SK-N-SH treated with all-trans-retinoic acid at 6 μM for 48 hours (cell line): ENCODE data around the gene C12orf75.

Source experiments
- ATAC-seq: fragments of 200-7000 bp; cut with Tn5 transposase; 3 replicates; pipeline ENCODE4 v1.9.1; 2020; ENCODE audit warnings: mild to moderate bottlenecking, moderate library complexity
- ARNTL ChIP-seq: fragments of 450-650 bp; formaldehyde crosslinking; IDR thresholded peaks from 2 replicates; pipeline ENCODE4 v1.5.0; 2020; ENCODE audit warnings: low read depth, mild to moderate bottlenecking, moderate library complexity, borderline replicate concordance
- BACH2 ChIP-seq: fragments of 250-450 bp; sonication (Bioruptor Pico); IDR thresholded peaks from 2 replicates; pipeline ENCODE4 v1.9.0; 2021; ENCODE audit warnings: mild to moderate bottlenecking, borderline replicate concordance
- CSDC2 ChIP-seq: fragments of 250-450 bp; sonication (Bioruptor Pico); IDR thresholded peaks from 2 replicates; pipeline ENCODE4 v1.5.0; 2020; ENCODE audit warnings: mild to moderate bottlenecking, moderate library complexity
- ESRRG ChIP-seq: fragments of 250-450 bp; sonication (Bioruptor Pico); IDR thresholded peaks from 2 replicates; pipeline ENCODE4 v1.6.1; 2021; ENCODE audit warnings: mild to moderate bottlenecking
- GLIS3 ChIP-seq: fragments of 250-450 bp; sonication (Bioruptor Pico); IDR thresholded peaks from 2 replicates; pipeline ENCODE4 v1.5.0; 2020; ENCODE audit warnings: mild to moderate bottlenecking, moderate library complexity
- ISL1 ChIP-seq: fragments of 250-450 bp; sonication (Bioruptor Pico); IDR thresholded peaks from 2 replicates; pipeline ENCODE4 v2.1.2; 2022; ENCODE audit warnings: mild to moderate bottlenecking, moderate library complexity
- OSR1 ChIP-seq: fragments of 250-450 bp; sonication (Bioruptor Pico); IDR thresholded peaks from 2 replicates; pipeline ENCODE4 v1.8.0; 2022; ENCODE audit warnings: moderate library complexity, mild to moderate bottlenecking, inconsistent platforms
- PATZ1 ChIP-seq: fragments of 250-450 bp; sonication (Bioruptor Pico); IDR thresholded peaks from 2 replicates; pipeline ENCODE4 v1.8.0; 2020; ENCODE audit warnings: mild to moderate bottlenecking, moderate library complexity, borderline replicate concordance
- POU6F1 ChIP-seq: fragments of 250-450 bp; sonication (Bioruptor Pico); IDR thresholded peaks from 2 replicates; pipeline ENCODE4 v1.8.0; 2021; ENCODE audit warnings: low read depth, mild to moderate bottlenecking, moderate library complexity, borderline replicate concordance
- RARB ChIP-seq: fragments of 250-450 bp; sonication (Bioruptor Pico); IDR thresholded peaks from 2 replicates; pipeline ENCODE4 v1.8.0; 2021; ENCODE audit warnings: mild to moderate bottlenecking, moderate library complexity
- SNAI2 ChIP-seq: fragments of 250-450 bp; sonication (Bioruptor Pico); IDR thresholded peaks from 2 replicates; pipeline ENCODE4 v1.5.0; 2020; ENCODE audit warnings: mild to moderate bottlenecking, moderate library complexity
- TOX ChIP-seq: fragments of 250-450 bp; sonication (Bioruptor Pico); IDR thresholded peaks from 2 replicates; pipeline ENCODE4 v1.8.0; 2021; ENCODE audit warnings: mild to moderate bottlenecking, moderate library complexity, borderline replicate concordance
- TSHZ2 ChIP-seq: fragments of 250-450 bp; sonication (Bioruptor Pico); IDR thresholded peaks from 2 replicates; pipeline ENCODE4 v1.5.0; 2020; ENCODE audit warnings: mild to moderate bottlenecking, moderate library complexity
- ZC3H10 ChIP-seq: fragments of 250-450 bp; sonication (Bioruptor Pico); IDR thresholded peaks from 2 replicates; pipeline ENCODE4 v1.5.1; 2021; ENCODE audit warnings: mild to moderate bottlenecking, moderate library complexity
- ZFP3 ChIP-seq: fragments of 250-450 bp; sonication (Bioruptor Pico); IDR thresholded peaks from 2 replicates; pipeline ENCODE4 v1.5.0; 2020; ENCODE audit warnings: mild to moderate bottlenecking, moderate library complexity
- ZFP30 ChIP-seq: fragments of 450-650 bp; formaldehyde crosslinking; IDR thresholded peaks from 2 replicates; pipeline ENCODE4 v1.5.0; 2022; ENCODE audit warnings: mild to moderate bottlenecking, moderate library complexity
- ZNF565 ChIP-seq: fragments of 450-650 bp; formaldehyde crosslinking; conservative IDR thresholded peaks from 2 replicates; pipeline ENCODE4 v1.5.0; 2020; ENCODE audit warnings: low read depth, mild to moderate bottlenecking, moderate library complexity
- ZNF70 ChIP-seq: fragments of 450-650 bp; formaldehyde crosslinking; IDR thresholded peaks from 2 replicates; pipeline ENCODE4 v1.5.0; 2020; ENCODE audit warnings: mild to moderate bottlenecking, moderate library complexity
- ZNF8 ChIP-seq: fragments of 450-650 bp; formaldehyde crosslinking; IDR thresholded peaks from 2 replicates; pipeline ENCODE4 v1.5.0; 2020; ENCODE audit warnings: mild to moderate bottlenecking, moderate library complexity
- TF ChIP-seq, protein P1 (sequence below): fragments of 250-450 bp; sonication (Bioruptor Pico); IDR thresholded peaks from 2 replicates; pipeline ENCODE4 v1.5.1; 2021; ENCODE audit warnings: mild to moderate bottlenecking, moderate library complexity

C12orf75 gene

DNA sequence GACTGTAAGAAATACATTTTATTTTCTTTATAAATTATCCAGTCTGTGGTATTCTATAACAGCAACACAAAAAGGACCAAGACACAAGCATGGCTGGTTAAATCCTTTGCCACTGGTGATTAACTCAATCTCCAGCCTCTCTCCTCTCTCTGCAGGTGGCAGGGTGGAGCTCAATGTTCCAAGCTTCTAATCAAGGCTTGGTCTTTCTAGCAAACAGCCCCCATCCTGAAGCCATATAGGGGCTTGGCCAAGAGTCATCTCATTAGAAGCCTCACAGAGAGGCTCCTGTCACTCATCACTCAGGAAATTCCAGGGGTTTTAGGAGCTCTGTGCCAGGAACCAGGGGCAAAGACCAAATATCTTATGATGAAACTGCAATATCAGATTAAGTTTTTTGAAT lies 12.0 kb downstream of the C12orf75 start:
- ATAC-seq, result peak; percentile 44
- TF ChIP-seq BACH2 (CRISPR knock-in tag) (no peak), ZFP3 (CRISPR knock-in tag) (no peak), POU6F1 (no peak), CSDC2 (CRISPR knock-in tag) (no peak), SNAI2 (CRISPR knock-in tag) (no peak), ESRRG (CRISPR knock-in tag) (no peak), ISL1 (CRISPR knock-in tag) (no peak), ZNF565 (CRISPR knock-in tag) (no peak), ZFP30 (CRISPR knock-in tag) (no peak), ARNTL (CRISPR knock-in tag) (no peak)
- TF ChIP-seq, protein P1, sequence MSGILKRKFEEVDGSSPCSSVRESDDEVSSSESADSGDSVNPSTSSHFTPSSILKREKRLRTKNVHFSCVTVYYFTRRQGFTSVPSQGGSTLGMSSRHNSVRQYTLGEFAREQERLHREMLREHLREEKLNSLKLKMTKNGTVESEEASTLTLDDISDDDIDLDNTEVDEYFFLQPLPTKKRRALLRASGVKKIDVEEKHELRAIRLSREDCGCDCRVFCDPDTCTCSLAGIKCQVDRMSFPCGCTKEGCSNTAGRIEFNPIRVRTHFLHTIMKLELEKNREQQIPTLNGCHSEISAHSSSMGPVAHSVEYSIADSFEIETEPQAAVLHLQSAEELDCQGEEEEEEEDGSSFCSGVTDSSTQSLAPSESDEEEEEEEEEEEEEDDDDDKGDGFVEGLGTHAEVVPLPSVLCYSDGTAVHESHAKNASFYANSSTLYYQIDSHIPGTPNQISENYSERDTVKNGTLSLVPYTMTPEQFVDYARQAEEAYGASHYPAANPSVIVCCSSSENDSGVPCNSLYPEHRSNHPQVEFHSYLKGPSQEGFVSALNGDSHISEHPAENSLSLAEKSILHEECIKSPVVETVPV, result no peak

DNA sequence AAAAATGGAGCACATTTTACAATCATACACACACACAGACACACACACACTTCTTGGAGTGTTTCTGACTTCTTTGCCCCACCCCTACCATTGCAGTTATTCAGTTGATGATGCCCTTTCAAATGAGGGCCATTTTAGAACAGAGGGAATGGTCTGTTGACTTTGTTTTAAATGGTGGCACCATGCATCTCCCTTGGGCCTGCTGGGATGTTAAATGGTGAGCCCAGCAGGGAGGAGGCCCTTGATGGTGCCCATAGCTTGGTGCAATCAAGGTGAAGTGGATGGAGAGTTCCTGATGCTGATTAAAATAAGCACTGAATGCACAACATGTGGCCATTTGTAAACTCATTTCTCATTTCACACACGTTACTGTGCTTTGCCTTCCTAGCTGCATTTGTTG lies 13.3 kb downstream of the C12orf75 start:
- TF ChIP-seq TOX (CRISPR knock-in tag) (no peak), PATZ1 (CRISPR knock-in tag) (no peak), ZFP30 (CRISPR knock-in tag) (no peak), ZC3H10 (CRISPR knock-in tag) (no peak), GLIS3 (no peak), ZFP3 (CRISPR knock-in tag) (no peak), ZNF70 (CRISPR knock-in tag) (no peak), OSR1 (CRISPR knock-in tag) (no peak), POU6F1 (no peak), TSHZ2 (CRISPR knock-in tag) (no peak), ARNTL (CRISPR knock-in tag) (no peak), RARB (CRISPR knock-in tag) (no peak)
- no peak for ATAC-seq

- ATAC-seq, result no peak
- no peak for TF ChIP-seq OSR1 (CRISPR knock-in tag)
- no peak for TF ChIP-seq BACH2 (CRISPR knock-in tag)
- TF ChIP-seq TSHZ2 (CRISPR knock-in tag), result no peak
- TF ChIP-seq ZFP30 (CRISPR knock-in tag), result no peak
- no peak for TF ChIP-seq PATZ1 (CRISPR knock-in tag)
- TF ChIP-seq CSDC2 (CRISPR knock-in tag), result no peak
- TF ChIP-seq ESRRG (CRISPR knock-in tag), result no peak
- no peak for TF ChIP-seq GLIS3
- TF ChIP-seq ZNF8 (CRISPR knock-in tag), result no peak
- TF ChIP-seq ARNTL (CRISPR knock-in tag), result no peak
These were observed 17.0 kb downstream of the C12orf75 start for GRCh38 chr12:105347499-105347898.
